ENCODE data around the gene ZNF584. TPM values are rescaled to one million over a fixed set of nuclear protein-coding genes. Genes with fewer than 3 reads are reported as not detected.

ZNF584 gene
- total and polyA plus RNA-seq, 10 of the 15 experiments (the other 5 are each of a cell fraction or from before 2014, with no cell fraction given) = 2.0 to 10.7 (median 6.3) TPM

- RAD21 ChIA-PET (ENCODE audit: unreplicated experiment) = no interaction called here
- ATAC-seq = no peak
Measured at GRCh38 chr19:58388175-58388526, 20.3 kb upstream of the ZNF584 start.

More at GRCh38 chr19:58388175-58388526, 20.3 kb upstream of the ZNF584 start:
- peaks cover 44% of the 10 kb centered on the region for H3K79me2 ChIP-seq (ENCODE audit: control insufficient read depth, insufficient read depth, low read length)
- H4K20me1 ChIP-seq (ENCODE audit: control insufficient read depth, insufficient read depth) = peaks cover 6% of the 10 kb centered on the region
- peaks cover 5 to 18% of the 10 kb centered on the region in 2 experiments for H3K36me3 ChIP-seq (ENCODE audit: control insufficient read depth in 2 of 2, insufficient read depth in 2 of 2, low read length in 1 of 2)
- FAIRE-seq = no peak
- H2AFZ ChIP-seq (ENCODE audit: control insufficient read depth, low read depth, low read length) = no peak overlapping the region
- ChIA-PET CTCF (no interaction called here), SMC1A (ENCODE audit: uncharacterized antibody, unreplicated experiment) (interaction anchor here (1.8 kb wide), 1 partner anchor 26 kb away, joined by 5 read pairs; the partner anchor contains the start of gene ZNF497), POLR2A (interaction anchor here (0.6 kb wide), 2 partner anchors 19 to 60 kb away, joined by 3 read pairs; no protein-coding TSS in a partner anchor)
- H3K4me1 ChIP-seq (ENCODE audit: control insufficient read depth, insufficient read depth, low read length) = peaks cover 10% of the 10 kb centered on the region
- no peak for DNase-seq (ENCODE audit: low read depth, low spot score)
- in situ Hi-C loops (cut with MboI) (no loop called here), intact Hi-C loops (cut with micrococcal nuclease; ENCODE audit: unreplicated experiment) (no loop called here)
- BruUV-seq (replicated peaks) = no TSS peak
- 36% methylated on average over 3 of the region's 3 CpGs for WGBS (ENCODE audit: insufficient coverage, insufficient replicate concordance, low lambda C conversion rate, missing lambda C conversion rate)
- H3K4me3 ChIP-seq = peak overlapping the region; percentile 97
- no peaks in the 10 kb centered on the region for H3K9me3 ChIP-seq (replicated peaks; ENCODE audit: control insufficient read depth, insufficient read depth, low read length)
- H3K27ac ChIP-seq (ENCODE audit: control insufficient read depth, insufficient read depth) = peak overlapping the region; percentile 97; the same call in 1 of the 2 replicates
- H3K27me3 ChIP-seq (replicated peaks in 1 of 2; ENCODE audit: control insufficient read depth in 2 of 2, insufficient read depth in 2 of 2, low read length in 1 of 2) = no peaks in the 10 kb centered on the region
- TF ChIP-seq SREBF2 (IDR thresholded peaks at IDR 0.05; ENCODE audit: low read length) (no peak), SKIL (IDR thresholded peaks at IDR 0.05; ENCODE audit: low read depth, poor library complexity, severe bottlenecking) (no peak), JUND (IDR thresholded peaks at IDR 0.05; ENCODE audit: low read depth, low read length) (no peak), ZNF384 (IDR thresholded peaks at IDR 0.05; ENCODE audit: borderline replicate concordance, low read depth, low read length) (no peak), SP1 (IDR thresholded peaks at IDR 0.05; ENCODE audit: low read depth, low read length) (no peak), SIN3A (IDR thresholded peaks at IDR 0.05; ENCODE audit: low read depth, low read length) (no peak)
- TF ChIP-seq, protein P1, sequence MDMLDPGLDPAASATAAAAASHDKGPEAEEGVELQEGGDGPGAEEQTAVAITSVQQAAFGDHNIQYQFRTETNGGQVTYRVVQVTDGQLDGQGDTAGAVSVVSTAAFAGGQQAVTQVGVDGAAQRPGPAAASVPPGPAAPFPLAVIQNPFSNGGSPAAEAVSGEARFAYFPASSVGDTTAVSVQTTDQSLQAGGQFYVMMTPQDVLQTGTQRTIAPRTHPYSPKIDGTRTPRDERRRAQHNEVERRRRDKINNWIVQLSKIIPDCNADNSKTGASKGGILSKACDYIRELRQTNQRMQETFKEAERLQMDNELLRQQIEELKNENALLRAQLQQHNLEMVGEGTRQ (IDR thresholded peaks at IDR 0.05; ENCODE audit: borderline replicate concordance, low read depth, low read length) = no peak
- TF ChIP-seq, protein P2, sequence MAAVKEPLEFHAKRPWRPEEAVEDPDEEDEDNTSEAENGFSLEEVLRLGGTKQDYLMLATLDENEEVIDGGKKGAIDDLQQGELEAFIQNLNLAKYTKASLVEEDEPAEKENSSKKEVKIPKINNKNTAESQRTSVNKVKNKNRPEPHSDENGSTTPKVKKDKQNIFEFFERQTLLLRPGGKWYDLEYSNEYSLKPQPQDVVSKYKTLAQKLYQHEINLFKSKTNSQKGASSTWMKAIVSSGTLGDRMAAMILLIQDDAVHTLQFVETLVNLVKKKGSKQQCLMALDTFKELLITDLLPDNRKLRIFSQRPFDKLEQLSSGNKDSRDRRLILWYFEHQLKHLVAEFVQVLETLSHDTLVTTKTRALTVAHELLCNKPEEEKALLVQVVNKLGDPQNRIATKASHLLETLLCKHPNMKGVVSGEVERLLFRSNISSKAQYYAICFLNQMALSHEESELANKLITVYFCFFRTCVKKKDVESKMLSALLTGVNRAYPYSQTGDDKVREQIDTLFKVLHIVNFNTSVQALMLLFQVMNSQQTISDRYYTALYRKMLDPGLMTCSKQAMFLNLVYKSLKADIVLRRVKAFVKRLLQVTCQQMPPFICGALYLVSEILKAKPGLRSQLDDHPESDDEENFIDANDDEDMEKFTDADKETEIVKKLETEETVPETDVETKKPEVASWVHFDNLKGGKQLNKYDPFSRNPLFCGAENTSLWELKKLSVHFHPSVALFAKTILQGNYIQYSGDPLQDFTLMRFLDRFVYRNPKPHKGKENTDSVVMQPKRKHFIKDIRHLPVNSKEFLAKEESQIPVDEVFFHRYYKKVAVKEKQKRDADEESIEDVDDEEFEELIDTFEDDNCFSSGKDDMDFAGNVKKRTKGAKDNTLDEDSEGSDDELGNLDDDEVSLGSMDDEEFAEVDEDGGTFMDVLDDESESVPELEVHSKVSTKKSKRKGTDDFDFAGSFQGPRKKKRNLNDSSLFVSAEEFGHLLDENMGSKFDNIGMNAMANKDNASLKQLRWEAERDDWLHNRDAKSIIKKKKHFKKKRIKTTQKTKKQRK (IDR thresholded peaks at IDR 0.05; ENCODE audit: low read depth, low read length) = no peak
- H3K4me2 ChIP-seq (ENCODE audit: control insufficient read depth, insufficient read depth) = peak overlapping the region; percentile 88
- H3K9ac ChIP-seq (ENCODE audit: control insufficient read depth, insufficient read depth, low read length) = peak overlapping the region; percentile 96
